ENCODE data around the gene PYROXD2. TPM values are rescaled to one million over a fixed set of nuclear protein-coding genes. Genes with fewer than 3 reads are reported as not detected.

Gene PYROXD2
- total and polyA plus RNA-seq, 10 of the 15 experiments (the other 5 are each of a cell fraction or from before 2014, with no cell fraction given) = 4.8 to 15.8 (median 11.1) TPM

DNA sequence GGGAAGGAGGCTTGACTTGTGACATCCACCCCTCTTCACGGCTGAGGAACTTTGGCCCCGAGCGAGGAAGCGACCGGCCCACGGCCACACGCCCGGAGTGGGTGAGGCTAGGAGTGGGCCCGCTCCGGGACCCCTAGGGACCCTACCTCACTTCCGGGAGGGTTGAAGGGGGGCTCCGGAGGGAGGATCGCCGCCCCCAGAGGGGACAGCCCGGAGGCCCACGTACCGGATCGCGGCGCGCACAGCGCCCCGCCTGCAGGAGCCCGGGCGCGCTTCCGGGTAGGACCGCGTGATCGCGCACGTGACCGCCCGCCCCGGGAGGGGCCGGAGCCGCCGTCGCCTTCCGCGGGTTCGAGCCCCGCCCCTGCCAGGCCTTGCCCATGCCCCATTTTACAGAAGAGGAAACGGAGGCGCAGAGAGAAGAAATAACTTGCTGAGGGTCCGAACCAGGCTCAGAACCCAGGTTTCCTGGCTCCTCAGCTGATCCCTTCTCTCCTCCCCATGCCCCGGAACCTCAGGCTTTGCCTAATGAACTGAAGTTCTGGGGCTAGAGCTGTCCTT, 31.8 kb upstream of the PYROXD2 start, which contains the start of gene HPS1 (continued):
- TF ChIP-seq, protein P1, sequence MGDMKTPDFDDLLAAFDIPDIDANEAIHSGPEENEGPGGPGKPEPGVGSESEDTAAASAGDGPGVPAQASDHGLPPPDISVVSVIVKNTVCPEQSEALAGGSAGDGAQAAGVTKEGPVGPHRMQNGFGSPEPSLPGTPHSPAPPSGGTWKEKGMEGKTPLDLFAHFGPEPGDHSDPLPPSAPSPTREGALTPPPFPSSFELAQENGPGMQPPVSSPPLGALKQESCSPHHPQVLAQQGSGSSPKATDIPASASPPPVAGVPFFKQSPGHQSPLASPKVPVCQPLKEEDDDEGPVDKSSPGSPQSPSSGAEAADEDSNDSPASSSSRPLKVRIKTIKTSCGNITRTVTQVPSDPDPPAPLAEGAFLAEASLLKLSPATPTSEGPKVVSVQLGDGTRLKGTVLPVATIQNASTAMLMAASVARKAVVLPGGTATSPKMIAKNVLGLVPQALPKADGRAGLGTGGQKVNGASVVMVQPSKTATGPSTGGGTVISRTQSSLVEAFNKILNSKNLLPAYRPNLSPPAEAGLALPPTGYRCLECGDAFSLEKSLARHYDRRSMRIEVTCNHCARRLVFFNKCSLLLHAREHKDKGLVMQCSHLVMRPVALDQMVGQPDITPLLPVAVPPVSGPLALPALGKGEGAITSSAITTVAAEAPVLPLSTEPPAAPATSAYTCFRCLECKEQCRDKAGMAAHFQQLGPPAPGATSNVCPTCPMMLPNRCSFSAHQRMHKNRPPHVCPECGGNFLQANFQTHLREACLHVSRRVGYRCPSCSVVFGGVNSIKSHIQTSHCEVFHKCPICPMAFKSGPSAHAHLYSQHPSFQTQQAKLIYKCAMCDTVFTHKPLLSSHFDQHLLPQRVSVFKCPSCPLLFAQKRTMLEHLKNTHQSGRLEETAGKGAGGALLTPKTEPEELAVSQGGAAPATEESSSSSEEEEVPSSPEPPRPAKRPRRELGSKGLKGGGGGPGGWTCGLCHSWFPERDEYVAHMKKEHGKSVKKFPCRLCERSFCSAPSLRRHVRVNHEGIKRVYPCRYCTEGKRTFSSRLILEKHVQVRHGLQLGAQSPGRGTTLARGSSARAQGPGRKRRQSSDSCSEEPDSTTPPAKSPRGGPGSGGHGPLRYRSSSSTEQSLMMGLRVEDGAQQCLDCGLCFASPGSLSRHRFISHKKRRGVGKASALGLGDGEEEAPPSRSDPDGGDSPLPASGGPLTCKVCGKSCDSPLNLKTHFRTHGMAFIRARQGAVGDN (IDR thresholded peaks at IDR 0.05) = peak; percentile 67
- TF ChIP-seq CHD2 (IDR thresholded peaks at IDR 0.05; ENCODE audit: borderline replicate concordance, low read depth, low read length) (no peak), SRF (IDR thresholded peaks at IDR 0.05; ENCODE audit: low read depth in 2 of 2, low read length in 2 of 2) (no peak), CBX5 (IDR thresholded peaks at IDR 0.05; ENCODE audit: low read depth) (peak; percentile 33; the same call in 1 of the 2 replicates), PAX8 (IDR thresholded peaks at IDR 0.05) (no peak), ZNF274 (IDR thresholded peaks at IDR 0.05; ENCODE audit: insufficient read depth, insufficient read length) (no peak), RAD21 (IDR thresholded peaks at IDR 0.05; ENCODE audit: insufficient read depth, low read depth, low read length) (no peak), NFXL1 (IDR thresholded peaks at IDR 0.05; ENCODE audit: borderline replicate concordance) (0 out of 2 replicates have a peak, but pooled peaks have one; percentile 29), SP1 (IDR thresholded peaks at IDR 0.05; ENCODE audit: low read depth, low read length) (no peak), RELA (IDR thresholded peaks at IDR 0.05; ENCODE audit: borderline replicate concordance, partially characterized antibody) (peak; percentile 83), BRCA1 (IDR thresholded peaks at IDR 0.05; ENCODE audit: low read depth, low read length) (no peak), RAD51 (IDR thresholded peaks at IDR 0.05) (peak; percentile 93), STAT1 (conservative IDR thresholded peaks at IDR 0.05) (0 out of 2 replicates have a peak, but pooled peaks have one; percentile 20), POLR2AphosphoS5 (IDR thresholded peaks at IDR 0.05; ENCODE audit: low read length) (peak; percentile 75), JUNB (IDR thresholded peaks at IDR 0.05) (no peak), NBN (IDR thresholded peaks at IDR 0.05) (no peak; the same call in 1 of the 2 replicates), NFYA (IDR thresholded peaks at IDR 0.05; ENCODE audit: borderline replicate concordance, low read depth, low read length) (no peak), POU2F2 (IDR thresholded peaks at IDR 0.05; ENCODE audit: borderline replicate concordance, low read depth, low read length) (peak; percentile 48; the same call in 1 of the 3 replicates), SIN3A (IDR thresholded peaks at IDR 0.05; ENCODE audit: low read depth, low read length) (peak; percentile 86; the same call in 1 of the 2 replicates), MTA2 (IDR thresholded peaks at IDR 0.05; ENCODE audit: low read depth) (no peak)
- TF ChIP-seq, protein P2, sequence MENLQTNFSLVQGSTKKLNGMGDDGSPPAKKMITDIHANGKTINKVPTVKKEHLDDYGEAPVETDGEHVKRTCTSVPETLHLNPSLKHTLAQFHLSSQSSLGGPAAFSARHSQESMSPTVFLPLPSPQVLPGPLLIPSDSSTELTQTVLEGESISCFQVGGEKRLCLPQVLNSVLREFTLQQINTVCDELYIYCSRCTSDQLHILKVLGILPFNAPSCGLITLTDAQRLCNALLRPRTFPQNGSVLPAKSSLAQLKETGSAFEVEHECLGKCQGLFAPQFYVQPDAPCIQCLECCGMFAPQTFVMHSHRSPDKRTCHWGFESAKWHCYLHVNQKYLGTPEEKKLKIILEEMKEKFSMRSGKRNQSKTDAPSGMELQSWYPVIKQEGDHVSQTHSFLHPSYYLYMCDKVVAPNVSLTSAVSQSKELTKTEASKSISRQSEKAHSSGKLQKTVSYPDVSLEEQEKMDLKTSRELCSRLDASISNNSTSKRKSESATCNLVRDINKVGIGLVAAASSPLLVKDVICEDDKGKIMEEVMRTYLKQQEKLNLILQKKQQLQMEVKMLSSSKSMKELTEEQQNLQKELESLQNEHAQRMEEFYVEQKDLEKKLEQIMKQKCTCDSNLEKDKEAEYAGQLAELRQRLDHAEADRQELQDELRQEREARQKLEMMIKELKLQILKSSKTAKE (IDR thresholded peaks at IDR 0.05; ENCODE audit: low read depth, poor library complexity, severe bottlenecking) = no peak
- TF ChIP-seq, protein P3, sequence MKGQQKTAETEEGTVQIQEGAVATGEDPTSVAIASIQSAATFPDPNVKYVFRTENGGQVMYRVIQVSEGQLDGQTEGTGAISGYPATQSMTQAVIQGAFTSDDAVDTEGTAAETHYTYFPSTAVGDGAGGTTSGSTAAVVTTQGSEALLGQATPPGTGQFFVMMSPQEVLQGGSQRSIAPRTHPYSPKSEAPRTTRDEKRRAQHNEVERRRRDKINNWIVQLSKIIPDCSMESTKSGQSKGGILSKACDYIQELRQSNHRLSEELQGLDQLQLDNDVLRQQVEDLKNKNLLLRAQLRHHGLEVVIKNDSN (IDR thresholded peaks at IDR 0.05; ENCODE audit: borderline replicate concordance, extremely low read length, insufficient read depth, low read depth, low read length) = peak; percentile 99
- TF ChIP-seq, protein P4, sequence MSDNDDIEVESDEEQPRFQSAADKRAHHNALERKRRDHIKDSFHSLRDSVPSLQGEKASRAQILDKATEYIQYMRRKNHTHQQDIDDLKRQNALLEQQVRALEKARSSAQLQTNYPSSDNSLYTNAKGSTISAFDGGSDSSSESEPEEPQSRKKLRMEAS (IDR thresholded peaks at IDR 0.05; ENCODE audit: low read depth, low read length) = peak; percentile 94

Data from GM12878 (cell line).